Mesothelial cell of epicardium (in vitro differentiated cells): ENCODE data around the gene SCCPDH. TPM values are rescaled to one million over a fixed set of nuclear protein-coding genes. Genes with fewer than 3 reads are reported as not detected.
"Not testable (repeated sequence)": the region's sequence is repeated elsewhere in the genome, so short reads cannot be mapped to it uniquely, and the experiment has no call there.

Experiments used
- DNase-seq, 2 experiments: peaks; one replicate each; pipeline ENCODE4 v3.0.0; 2021; ENCODE audit warnings: low spot score in 2 of 2; ENCODE audit not compliant: unreplicated experiment in 2 of 2
- H3K27ac Mint-ChIP-seq: 2 replicates; pipeline ENCODE4 v1.8.0; 2021; ENCODE audit warnings: mixed read lengths
- H3K27me3 Mint-ChIP-seq: 2 replicates; pipeline ENCODE4 v1.8.0; 2021; ENCODE audit warnings: low read depth, mixed read lengths
- H3K36me3 Mint-ChIP-seq: 2 replicates; pipeline ENCODE4 v1.8.0; 2021; ENCODE audit warnings: mixed read lengths
- H3K4me1 Mint-ChIP-seq: 2 replicates; pipeline ENCODE4 v1.8.0; 2021; ENCODE audit warnings: mixed read lengths
- H3K4me3 Mint-ChIP-seq: 2 replicates; pipeline ENCODE4 v1.8.0; 2021; ENCODE audit warnings: mild to moderate bottlenecking, moderate library complexity, mixed read lengths
- H3K9me3 Mint-ChIP-seq: 2 replicates; pipeline ENCODE4 v1.8.0; 2021; ENCODE audit warnings: mixed read lengths
- CTCF ChIP-seq: fragments of 200-600 bp; sonication (generic); IDR thresholded peaks from one replicate; pipeline ENCODE4 v1.5.0; 2021; ENCODE audit warnings: antibody characterized with exemption; ENCODE audit not compliant: unreplicated experiment
- total RNA-seq: library from RNA; stranded (reverse); gene quantifications from 3 replicates; pipeline ENCODE4 v1.2.1, GENCODE V29; 2021

The SCCPDH gene
- total RNA-seq, 1 donor from 2014 or later, result 35.1 TPM

DNA sequence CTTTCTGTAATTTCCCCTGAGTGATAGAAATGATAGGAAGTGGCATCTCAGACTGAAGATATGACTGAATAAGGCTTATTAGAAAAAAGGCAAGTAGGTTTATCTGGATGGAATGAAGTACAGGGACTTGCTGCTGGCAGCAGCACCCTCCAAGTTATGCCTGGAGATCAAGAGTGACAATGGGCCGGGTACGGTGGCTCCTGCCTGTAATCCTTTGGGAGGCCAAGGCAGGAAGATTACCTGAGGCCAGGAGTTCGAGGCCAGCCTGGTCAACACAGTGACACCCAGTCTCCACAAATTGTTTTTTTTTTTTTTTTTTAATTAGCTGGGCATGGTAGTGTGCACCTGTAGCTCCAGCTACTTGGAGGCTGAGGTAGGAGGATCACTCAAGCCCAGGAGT is 87.8 kb downstream of the SCCPDH start:
- H3K36me3 Mint-ChIP-seq, result no peaks in the 10 kb centered on the region

GRCh38 chr1:246813325-246813724 is 89.1 kb downstream of the SCCPDH start:
- not testable (repeated sequence) for H3K4me1 Mint-ChIP-seq, H3K9me3 Mint-ChIP-seq, DNase-seq, H3K36me3 Mint-ChIP-seq, H3K4me3 Mint-ChIP-seq, H3K27ac Mint-ChIP-seq, H3K27me3 Mint-ChIP-seq

More for the DNA sequence above, 87.8 kb downstream of the SCCPDH start:
- no peak overlapping the region for H3K27ac Mint-ChIP-seq
- peaks cover 2% of the 10 kb centered on the region for H3K27me3 Mint-ChIP-seq
- H3K4me3 Mint-ChIP-seq, result no peak overlapping the region
- no peaks in the 10 kb centered on the region for H3K4me1 Mint-ChIP-seq
- H3K9me3 Mint-ChIP-seq, result no peaks in the 10 kb centered on the region
- DNase-seq, result no peak
- no peak for TF ChIP-seq CTCF

DNA sequence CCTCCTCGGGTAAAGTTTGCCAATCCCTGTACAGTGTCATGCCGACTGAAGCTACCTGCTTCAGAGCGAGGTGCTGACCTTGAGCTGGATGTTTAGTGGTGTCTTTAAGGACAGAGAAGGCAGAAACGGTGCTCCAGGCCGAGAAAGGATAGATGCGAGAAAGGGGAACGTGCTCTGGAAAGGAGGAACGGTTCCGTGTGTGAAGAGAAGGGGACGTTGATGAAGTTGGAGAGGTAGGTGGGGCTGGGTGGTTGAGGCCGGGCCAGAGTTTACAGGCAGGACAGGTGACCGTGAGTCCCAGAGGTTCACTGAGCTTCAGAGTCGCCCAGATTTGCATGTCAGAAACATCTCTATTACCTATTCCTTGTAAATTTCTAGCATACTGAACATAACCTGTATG is 90.7 kb downstream of the SCCPDH start:
- H3K27ac Mint-ChIP-seq, result no peak overlapping the region
- no peak for TF ChIP-seq CTCF
- no peak overlapping the region for H3K4me3 Mint-ChIP-seq
- peaks cover 2% of the 10 kb centered on the region for H3K27me3 Mint-ChIP-seq
- DNase-seq, result no peak
- H3K4me1 Mint-ChIP-seq, result no peaks in the 10 kb centered on the region
- peaks cover 3% of the 10 kb centered on the region for H3K9me3 Mint-ChIP-seq
- H3K36me3 Mint-ChIP-seq, result no peaks in the 10 kb centered on the region

GRCh38 chr1:246815693-246816270 is 91.6 kb downstream of the SCCPDH start:
- no peak overlapping the region for H3K4me3 Mint-ChIP-seq
- H3K4me1 Mint-ChIP-seq, result no peaks in the 10 kb centered on the region
- peaks cover 3% of the 10 kb centered on the region for H3K9me3 Mint-ChIP-seq
- no peak for DNase-seq
- H3K36me3 Mint-ChIP-seq, result no peaks in the 10 kb centered on the region
- TF ChIP-seq CTCF, result no peak
- no peak overlapping the region for H3K27ac Mint-ChIP-seq
- H3K27me3 Mint-ChIP-seq, result peaks cover 5% of the 10 kb centered on the region

Other genes starting within 250 kb of the SCCPDH start
- 33.1 to 37.3 TPM (median 34.9 TPM) in 3 replicates for gene SMYD3, start 217.1 kb upstream of the SCCPDH start, total RNA-seq
- 12.1 to 12.7 TPM (median 12.7 TPM) in 3 replicates for gene TFB2M, start 158.1 kb upstream of the SCCPDH start, total RNA-seq
- gene CNST, start 158.0 kb upstream of the SCCPDH start, total RNA-seq, result 18.0 to 21.1 TPM (median 21.0 TPM) in 3 replicates
- 35.1 to 40.2 TPM (median 38.7 TPM) in 3 replicates for gene AHCTF1, start 207.5 kb downstream of the SCCPDH start, total RNA-seq